HG03196 (cell line): ENCODE data around the gene EXOC8.
A peak's percentile ranks its signal among the peaks of the same experiment; 100 is the strongest.

Experiments
- ATAC-seq: cut with Tn5 transposase; IDR thresholded peaks from one replicate; pipeline ENCODE4 v1.9.1; 2021; ENCODE audit not compliant: unreplicated experiment

Gene EXOC8, protein sequence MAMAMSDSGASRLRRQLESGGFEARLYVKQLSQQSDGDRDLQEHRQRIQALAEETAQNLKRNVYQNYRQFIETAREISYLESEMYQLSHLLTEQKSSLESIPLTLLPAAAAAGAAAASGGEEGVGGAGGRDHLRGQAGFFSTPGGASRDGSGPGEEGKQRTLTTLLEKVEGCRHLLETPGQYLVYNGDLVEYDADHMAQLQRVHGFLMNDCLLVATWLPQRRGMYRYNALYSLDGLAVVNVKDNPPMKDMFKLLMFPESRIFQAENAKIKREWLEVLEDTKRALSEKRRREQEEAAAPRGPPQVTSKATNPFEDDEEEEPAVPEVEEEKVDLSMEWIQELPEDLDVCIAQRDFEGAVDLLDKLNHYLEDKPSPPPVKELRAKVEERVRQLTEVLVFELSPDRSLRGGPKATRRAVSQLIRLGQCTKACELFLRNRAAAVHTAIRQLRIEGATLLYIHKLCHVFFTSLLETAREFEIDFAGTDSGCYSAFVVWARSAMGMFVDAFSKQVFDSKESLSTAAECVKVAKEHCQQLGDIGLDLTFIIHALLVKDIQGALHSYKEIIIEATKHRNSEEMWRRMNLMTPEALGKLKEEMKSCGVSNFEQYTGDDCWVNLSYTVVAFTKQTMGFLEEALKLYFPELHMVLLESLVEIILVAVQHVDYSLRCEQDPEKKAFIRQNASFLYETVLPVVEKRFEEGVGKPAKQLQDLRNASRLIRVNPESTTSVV

DNA sequence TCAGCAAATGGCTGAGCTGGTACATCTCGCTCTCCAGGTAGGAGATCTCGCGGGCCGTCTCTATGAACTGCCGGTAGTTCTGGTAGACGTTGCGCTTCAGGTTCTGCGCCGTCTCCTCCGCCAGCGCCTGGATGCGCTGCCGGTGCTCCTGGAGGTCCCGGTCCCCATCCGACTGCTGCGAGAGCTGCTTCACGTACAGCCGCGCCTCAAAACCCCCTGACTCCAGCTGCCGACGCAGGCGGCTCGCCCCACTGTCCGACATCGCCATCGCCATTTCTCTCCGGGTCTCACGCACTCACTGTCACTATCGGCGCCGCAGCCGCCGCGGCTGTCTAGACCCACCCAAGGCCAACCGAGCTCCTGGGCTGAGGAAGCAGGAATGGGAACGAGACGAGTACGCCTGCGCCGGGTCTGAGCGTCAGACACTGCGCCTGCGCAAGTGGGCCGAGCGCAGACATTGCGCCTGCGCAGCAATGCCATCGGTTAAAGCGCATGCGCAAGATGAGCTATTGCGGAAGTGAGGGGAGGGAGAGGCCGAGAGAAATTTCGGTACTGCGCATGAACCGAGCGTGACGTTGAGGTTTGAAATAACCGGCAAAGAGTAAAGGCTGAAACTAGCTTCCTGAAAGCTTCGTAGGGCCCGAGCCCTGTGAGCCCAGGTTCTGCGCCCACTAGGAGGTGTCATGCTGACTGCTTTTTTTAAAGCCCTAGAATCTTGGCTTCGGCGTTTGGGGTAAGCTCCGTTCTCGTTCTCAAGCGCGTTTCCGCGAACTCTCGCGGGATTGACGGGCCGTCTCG is at the start of gene EXOC8:
Gene EXOC8, minus strand, starts transcription at position 381 of the 798 bp plus-strand sequence. Its CDS starts 107 bp downstream, at position 274.
- peak; percentile 75 for ATAC-seq

DNA sequence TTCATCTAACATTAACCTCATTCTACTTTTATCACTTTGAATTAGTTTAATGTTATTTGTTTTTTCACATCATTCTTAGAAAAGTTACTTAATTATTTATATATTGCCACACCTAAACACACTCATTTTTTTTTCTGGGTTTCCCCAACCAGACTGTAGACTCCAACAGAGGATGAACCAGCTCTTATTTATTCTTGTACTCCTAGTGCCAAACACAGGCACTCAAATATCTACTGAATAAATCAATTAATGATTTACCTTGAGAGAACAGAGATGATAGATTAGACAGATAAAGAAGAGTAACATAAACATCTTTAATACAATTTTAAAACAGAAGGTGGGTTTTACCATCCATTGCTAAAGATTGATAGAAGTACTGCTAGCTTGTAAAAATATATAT is 48.8 kb upstream of the EXOC8 start:
- ATAC-seq = no peak

GRCh38 chr1:231385416-231385748 is 47.7 kb upstream of the EXOC8 start:
- ATAC-seq = no peak

- ATAC-seq = no peak
Observed at GRCh38 chr1:231384696-231385415, 47.2 kb upstream of the EXOC8 start.

GRCh38 chr1:231383159-231383860 is 45.7 kb upstream of the EXOC8 start:
- no peak for ATAC-seq

DNA sequence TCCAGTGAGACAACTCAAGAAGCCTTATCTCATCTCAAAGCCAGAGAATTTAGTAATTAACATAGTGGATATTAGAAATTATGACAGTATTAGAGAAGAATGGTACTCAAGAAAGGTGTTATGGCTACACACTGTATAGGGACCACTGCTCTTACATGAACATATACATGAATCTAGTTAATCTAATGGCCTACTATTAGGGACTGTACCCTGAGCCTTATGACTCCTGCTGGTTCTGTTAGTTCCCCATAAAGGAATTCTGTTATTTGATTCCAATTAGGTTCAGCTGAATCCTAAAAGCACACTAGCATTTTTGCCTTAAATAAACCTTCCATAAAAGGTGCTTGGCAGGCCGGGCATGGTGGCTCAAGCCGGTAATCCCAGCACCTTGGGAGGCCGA is 44.8 kb upstream of the EXOC8 start:
- no peak for ATAC-seq

GRCh38 chr1:231381729-231382128 is 44.1 kb upstream of the EXOC8 start:
- no peak for ATAC-seq

DNA sequence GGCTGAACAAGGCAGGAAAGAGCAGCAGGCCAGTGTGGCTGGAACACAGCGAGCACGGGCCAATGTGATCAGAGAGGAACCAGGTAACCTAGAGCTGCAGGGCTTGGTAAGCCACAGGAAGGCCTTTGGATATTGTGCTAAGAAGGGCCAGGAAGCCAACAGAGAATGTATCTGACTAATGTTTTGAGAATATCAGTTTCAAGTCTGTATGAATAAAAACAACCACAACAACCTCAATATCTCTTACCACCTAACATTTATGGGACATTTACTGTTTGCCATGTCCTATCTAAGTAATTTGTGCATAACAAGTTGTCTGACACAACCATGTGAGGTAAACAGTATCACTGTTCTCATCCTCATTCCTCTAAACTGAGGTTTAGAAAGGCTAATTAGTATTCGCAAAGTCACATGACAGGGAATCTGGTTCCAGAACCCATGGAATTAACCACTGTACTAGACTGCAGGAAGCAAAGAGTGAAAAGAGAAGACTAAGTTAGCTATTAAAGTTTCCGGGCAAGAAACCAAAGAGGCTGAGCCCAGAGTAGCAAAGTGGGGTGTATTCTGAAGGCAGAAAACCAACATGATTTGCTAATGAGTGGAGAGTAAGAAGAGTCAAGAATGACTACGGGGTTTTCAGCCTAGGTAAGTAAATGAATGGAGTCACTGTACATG is 39.4 kb upstream of the EXOC8 start:
- peak; percentile 64 for ATAC-seq

- no peak for ATAC-seq
Observed at GRCh38 chr1:231376101-231376500, 38.4 kb upstream of the EXOC8 start.

DNA sequence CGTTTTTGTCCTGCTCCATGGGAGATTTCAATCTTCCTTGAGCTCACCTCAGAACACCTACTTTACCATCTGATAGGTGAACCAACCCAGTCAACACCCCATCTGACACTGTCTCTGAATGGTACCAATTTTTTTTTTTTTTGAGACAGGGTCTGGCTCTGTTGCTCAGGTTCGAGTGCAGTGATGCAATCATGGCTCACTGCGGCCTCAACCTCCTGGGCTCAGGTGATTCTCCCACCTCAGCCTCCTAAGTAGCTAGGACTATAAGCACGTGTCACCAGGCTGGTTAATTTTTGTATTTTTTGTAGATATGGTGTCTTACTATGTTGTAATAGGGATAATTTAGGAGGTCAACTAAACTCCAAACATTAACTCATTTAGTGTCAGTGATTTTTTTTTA is 36.7 kb upstream of the EXOC8 start:
- ATAC-seq = no peak

- ATAC-seq = no peak
Observed at GRCh38 chr1:231372501-231372900, 34.8 kb upstream of the EXOC8 start.

GRCh38 chr1:231369282-231369681 is 31.6 kb upstream of the EXOC8 start:
- no peak for ATAC-seq

- no peak for ATAC-seq
Observed at GRCh38 chr1:231364192-231364591, 26.5 kb upstream of the EXOC8 start.

DNA sequence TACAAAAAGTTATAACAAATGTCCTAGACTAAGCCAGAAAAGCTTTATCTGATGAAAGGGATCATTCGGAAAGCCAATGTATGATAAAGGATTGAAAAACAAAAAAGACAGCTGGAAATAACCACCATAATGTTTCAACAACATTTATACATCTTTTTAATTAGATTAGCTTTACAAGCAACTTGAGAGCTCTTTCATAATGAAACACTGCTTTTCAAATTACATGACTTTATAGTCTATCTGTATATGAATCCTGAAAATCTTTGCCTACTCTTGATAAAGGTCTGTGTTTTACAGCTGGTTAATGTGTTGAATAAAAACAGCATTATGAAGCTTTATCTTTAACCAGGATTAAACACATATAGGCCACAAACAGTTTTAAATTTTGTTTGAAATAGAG is 26.0 kb upstream of the EXOC8 start:
- ATAC-seq = no peak

- no peak for ATAC-seq
Observed at GRCh38 chr1:231362325-231362724, 24.7 kb upstream of the EXOC8 start.

GRCh38 chr1:231359113-231359512 is 21.5 kb upstream of the EXOC8 start:
- ATAC-seq = no peak

DNA sequence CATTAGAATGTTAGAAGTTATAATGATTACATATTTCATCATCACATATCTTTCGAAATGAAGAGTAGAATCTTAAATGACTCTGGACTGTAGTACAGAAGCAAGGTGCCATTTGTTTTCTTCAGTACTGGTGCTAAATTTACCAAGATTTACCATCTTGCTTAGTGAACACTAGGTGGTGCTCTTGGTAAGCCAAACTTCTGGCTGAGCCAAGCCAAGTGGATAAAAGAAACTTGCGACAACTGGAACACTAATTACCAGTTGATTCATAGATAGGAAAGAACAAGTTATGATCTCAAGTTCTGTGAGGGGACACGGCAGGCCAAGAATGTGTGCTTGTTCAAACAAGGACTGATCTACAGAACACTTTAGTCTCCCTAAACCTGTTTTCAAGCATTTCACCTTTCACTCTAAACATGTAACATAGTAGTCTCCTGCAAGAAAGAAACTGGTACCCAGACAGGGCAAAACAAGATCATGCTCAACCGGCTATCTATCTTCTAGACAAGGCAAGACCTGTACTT is 20.2 kb upstream of the EXOC8 start:
- peak; percentile 75 for ATAC-seq

DNA sequence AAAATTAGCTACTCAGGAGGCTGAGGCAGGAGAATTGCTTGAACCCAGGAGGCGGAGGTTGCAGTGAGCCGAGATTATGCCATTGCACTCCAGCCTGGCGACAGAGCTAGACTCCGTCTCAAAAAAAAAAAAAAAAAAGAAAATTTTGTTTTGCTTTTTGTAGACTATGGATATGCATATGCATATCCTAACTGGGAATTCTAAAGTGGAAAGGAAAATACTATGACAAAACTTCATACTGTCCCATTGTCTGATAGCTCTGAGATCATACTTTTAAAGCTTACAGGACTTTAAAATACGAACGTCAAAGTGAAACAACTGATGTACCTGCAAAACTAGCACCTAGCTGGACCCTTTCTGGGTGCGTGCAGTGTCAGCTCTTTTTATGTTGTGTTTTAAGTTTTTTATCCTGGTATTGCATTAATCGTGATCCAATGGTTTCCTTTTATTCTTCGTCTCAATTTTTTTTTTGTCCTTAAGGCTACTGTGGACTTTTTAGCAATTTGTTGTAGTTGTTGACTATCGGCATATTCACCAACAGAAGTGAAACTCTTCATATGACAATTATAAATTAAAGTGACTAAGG is 19.6 kb upstream of the EXOC8 start:
- ATAC-seq = no peak

- ATAC-seq = no peak
Observed at GRCh38 chr1:231355171-231355570, 17.5 kb upstream of the EXOC8 start.
